GM21423 (cell line): ENCODE results near the gene POMT1.

Source experiments
- ATAC-seq: cut with Tn5 transposase; IDR thresholded peaks from one replicate; pipeline ENCODE4 v1.9.1; 2021; ENCODE audit warnings: mild to moderate bottlenecking, moderate library complexity; ENCODE audit not compliant: unreplicated experiment

POMT1 gene

GRCh38 chr9:131476777-131477345, 25.9 kb upstream of the POMT1 start:
- ATAC-seq = no peak

- ATAC-seq = no peak
Observed at GRCh38 chr9:131477367-131477766, 25.4 kb upstream of the POMT1 start.

- ATAC-seq = no peak
Observed at GRCh38 chr9:131477816-131478419, 24.8 kb upstream of the POMT1 start.

- no peak for ATAC-seq
Observed at GRCh38 chr9:131478421-131478868, 24.3 kb upstream of the POMT1 start.

GRCh38 chr9:131478911-131479310, 23.8 kb upstream of the POMT1 start:
- no peak for ATAC-seq

GRCh38 chr9:131480258-131480657, 22.5 kb upstream of the POMT1 start:
- no peak for ATAC-seq

GRCh38 chr9:131481441-131482342, 21.0 kb upstream of the POMT1 start:
- no peak for ATAC-seq

- ATAC-seq = no peak
Observed at GRCh38 chr9:131482343-131483006, 20.2 kb upstream of the POMT1 start.

GRCh38 chr9:131483319-131484050, 19.2 kb upstream of the POMT1 start:
- no peak for ATAC-seq

GRCh38 chr9:131484051-131484445, 18.7 kb upstream of the POMT1 start:
- ATAC-seq = no peak

GRCh38 chr9:131484560-131485185, 18.0 kb upstream of the POMT1 start:
- ATAC-seq = no peak

- no peak for ATAC-seq
Observed at GRCh38 chr9:131485206-131485605, 17.5 kb upstream of the POMT1 start.

GRCh38 chr9:131485728-131486422, 16.8 kb upstream of the POMT1 start:
- no peak for ATAC-seq

GRCh38 chr9:131487001-131487400, 15.7 kb upstream of the POMT1 start:
- no peak for ATAC-seq

- ATAC-seq = no peak
Observed at GRCh38 chr9:131487621-131488031, 15.1 kb upstream of the POMT1 start.

GRCh38 chr9:131490514-131490913, 12.2 kb upstream of the POMT1 start:
- no peak for ATAC-seq

- no peak for ATAC-seq
Observed at GRCh38 chr9:131491001-131491710, 11.6 kb upstream of the POMT1 start.

- no peak for ATAC-seq
Observed at GRCh38 chr9:131492070-131492469, 10.6 kb upstream of the POMT1 start.

- no peak for ATAC-seq
Observed at GRCh38 chr9:131494296-131494870, 8.3 kb upstream of the POMT1 start.
